Dendritic cell treated with granulocyte-macrophage colony-stimulating factor and Interleukin-4, amounts not matched to agents 40 ng/mL and 50 ng/mL, for 4 days (primary cell): ENCODE results near the gene ARHGAP27.
"Not testable (repeated sequence)": the region's sequence is repeated elsewhere in the genome, so short reads cannot be mapped to it uniquely, and the experiment has no call there.

Experiments used
- H3K27ac Mint-ChIP-seq: one replicate; pipeline ENCODE4 v1.8.0; 2022; ENCODE audit warnings: mild to moderate bottlenecking, mixed read lengths
- H3K27me3 Mint-ChIP-seq: one replicate; pipeline ENCODE4 v1.8.0; 2022; ENCODE audit warnings: mild to moderate bottlenecking, mixed read lengths
- H3K36me3 Mint-ChIP-seq: one replicate; pipeline ENCODE4 v1.8.0; 2022; ENCODE audit warnings: low read depth, mixed read lengths
- H3K4me1 Mint-ChIP-seq: one replicate; pipeline ENCODE4 v1.8.0; 2022; ENCODE audit warnings: low read depth, mixed read lengths
- H3K4me3 Mint-ChIP-seq: one replicate; pipeline ENCODE4 v1.8.0; 2022; ENCODE audit warnings: mild to moderate bottlenecking, moderate library complexity, mixed read lengths
- H3K9me3 Mint-ChIP-seq: one replicate; pipeline ENCODE4 v1.8.0; 2022; ENCODE audit warnings: mixed read lengths
- intact Hi-C: fragments of 100-400 bp; cut with micrococcal nuclease; formaldehyde crosslinking; loops from one replicate; pipeline ENCODE4 v1.15.0; 2022

Gene ARHGAP27

GRCh38 chr17:45432405-45433158 lies at the start of gene ARHGAP27:
TSS of gene ARHGAP27 (minus strand) at chr17:45432870. CDS start at chr17:45430279, 2,591 bp downstream.
- Mint-ChIP-seq H3K27me3 (no peaks in the 10 kb centered on the region), H3K27ac (peak within 1 kb of the TSS; percentile 91), H3K4me1 (peaks cover 57% of the 10 kb centered on the region), H3K9me3 (no peaks in the 10 kb centered on the region), H3K4me3 (peak within 1 kb of the TSS; percentile 94), H3K36me3 (peaks cover 82% of the 10 kb centered on the region)
- intact Hi-C loops = no loop called here

- H3K4me1 Mint-ChIP-seq = peaks cover 26% of the 10 kb centered on the region
Observed at GRCh38 chr17:45482317-45482716, 49.6 kb upstream of the ARHGAP27 start.

GRCh38 chr17:45475436-45475835 lies 42.8 kb upstream of the ARHGAP27 start:
- H3K9me3 Mint-ChIP-seq, H3K4me3 Mint-ChIP-seq: not testable (repeated sequence)
- H3K36me3 Mint-ChIP-seq = peaks cover 84% of the 10 kb centered on the region

More at GRCh38 chr17:45482317-45482716, 49.6 kb upstream of the ARHGAP27 start:
- Mint-ChIP-seq H3K27ac (peak overlapping the region; percentile 70), H3K36me3 (peaks cover 46% of the 10 kb centered on the region)
- H3K9me3 Mint-ChIP-seq, H3K4me3 Mint-ChIP-seq, H3K27me3 Mint-ChIP-seq, intact Hi-C loops: not testable (repeated sequence)

GRCh38 chr17:45472249-45472648 lies 39.6 kb upstream of the ARHGAP27 start:
- H3K9me3 Mint-ChIP-seq, H3K27ac Mint-ChIP-seq, H3K27me3 Mint-ChIP-seq, intact Hi-C loops, H3K4me1 Mint-ChIP-seq, H3K4me3 Mint-ChIP-seq: not testable (repeated sequence)
- peaks cover 84% of the 10 kb centered on the region for H3K36me3 Mint-ChIP-seq

More at GRCh38 chr17:45475436-45475835, 42.8 kb upstream of the ARHGAP27 start:
- intact Hi-C loops, H3K27me3 Mint-ChIP-seq, H3K27ac Mint-ChIP-seq: not testable (repeated sequence)
- H3K4me1 Mint-ChIP-seq = peaks cover 11% of the 10 kb centered on the region

- H3K27ac Mint-ChIP-seq, H3K4me1 Mint-ChIP-seq, H3K27me3 Mint-ChIP-seq, H3K4me3 Mint-ChIP-seq, intact Hi-C loops, H3K9me3 Mint-ChIP-seq: not testable (repeated sequence)
- peaks cover 71% of the 10 kb centered on the region for H3K36me3 Mint-ChIP-seq
Observed at GRCh38 chr17:45469204-45469563, 36.5 kb upstream of the ARHGAP27 start.

GRCh38 chr17:45468293-45469203 lies 35.9 kb upstream of the ARHGAP27 start:
- H3K4me1 Mint-ChIP-seq, H3K4me3 Mint-ChIP-seq, H3K27ac Mint-ChIP-seq, H3K9me3 Mint-ChIP-seq, intact Hi-C loops, H3K27me3 Mint-ChIP-seq: not testable (repeated sequence)
- peaks cover 71% of the 10 kb centered on the region for H3K36me3 Mint-ChIP-seq

GRCh38 chr17:45461524-45462327 lies 29.1 kb upstream of the ARHGAP27 start:
- Mint-ChIP-seq H3K36me3 (peaks cover 73% of the 10 kb centered on the region), H3K4me1 (peaks cover 17% of the 10 kb centered on the region), H3K27ac (peak overlapping the region; percentile 27)
- H3K27me3 Mint-ChIP-seq, H3K4me3 Mint-ChIP-seq, intact Hi-C loops, H3K9me3 Mint-ChIP-seq: not testable (repeated sequence)

GRCh38 chr17:45460422-45460821 lies 27.8 kb upstream of the ARHGAP27 start:
- H3K27me3 Mint-ChIP-seq, H3K9me3 Mint-ChIP-seq, H3K27ac Mint-ChIP-seq, H3K4me3 Mint-ChIP-seq, intact Hi-C loops: not testable (repeated sequence)
- Mint-ChIP-seq H3K4me1 (peaks cover 17% of the 10 kb centered on the region), H3K36me3 (peaks cover 79% of the 10 kb centered on the region)

- H3K9me3 Mint-ChIP-seq, H3K4me3 Mint-ChIP-seq, intact Hi-C loops, H3K27ac Mint-ChIP-seq, H3K27me3 Mint-ChIP-seq: not testable (repeated sequence)
- H3K4me1 Mint-ChIP-seq = peaks cover 11% of the 10 kb centered on the region
- peaks cover 84% of the 10 kb centered on the region for H3K36me3 Mint-ChIP-seq
Observed at GRCh38 chr17:45454341-45454740, 21.7 kb upstream of the ARHGAP27 start.

GRCh38 chr17:45453731-45454130 lies 21.1 kb upstream of the ARHGAP27 start:
- Mint-ChIP-seq H3K4me1 (peaks cover 15% of the 10 kb centered on the region), H3K36me3 (peaks cover 85% of the 10 kb centered on the region)
- H3K27me3 Mint-ChIP-seq, intact Hi-C loops, H3K4me3 Mint-ChIP-seq, H3K27ac Mint-ChIP-seq, H3K9me3 Mint-ChIP-seq: not testable (repeated sequence)

- Mint-ChIP-seq H3K36me3 (peaks cover 86% of the 10 kb centered on the region), H3K4me1 (peaks cover 18% of the 10 kb centered on the region)
- H3K4me3 Mint-ChIP-seq, H3K27ac Mint-ChIP-seq, H3K27me3 Mint-ChIP-seq, intact Hi-C loops, H3K9me3 Mint-ChIP-seq: not testable (repeated sequence)
Observed at GRCh38 chr17:45453225-45453534, 20.5 kb upstream of the ARHGAP27 start.

- not testable (repeated sequence) for H3K4me3 Mint-ChIP-seq, H3K27ac Mint-ChIP-seq
Observed at GRCh38 chr17:45452329-45453224, 19.9 kb upstream of the ARHGAP27 start.

GRCh38 chr17:45451660-45452059 lies 19.0 kb upstream of the ARHGAP27 start:
- intact Hi-C loops, H3K27me3 Mint-ChIP-seq, H3K4me3 Mint-ChIP-seq, H3K27ac Mint-ChIP-seq, H3K9me3 Mint-ChIP-seq: not testable (repeated sequence)
- Mint-ChIP-seq H3K4me1 (peaks cover 31% of the 10 kb centered on the region), H3K36me3 (peaks cover 86% of the 10 kb centered on the region)

More at GRCh38 chr17:45452329-45453224, 19.9 kb upstream of the ARHGAP27 start:
- peaks cover 86% of the 10 kb centered on the region for H3K36me3 Mint-ChIP-seq
- H3K27me3 Mint-ChIP-seq, intact Hi-C loops, H3K9me3 Mint-ChIP-seq: not testable (repeated sequence)
- H3K4me1 Mint-ChIP-seq = peaks cover 24% of the 10 kb centered on the region
